HepG2 (cell line): ENCODE data around the gene TAF1B. TPM values are rescaled to one million over a fixed set of nuclear protein-coding genes. Genes with fewer than 3 reads are reported as not detected.

Source experiments
- HDAC1 ChIP-seq: sonication (generic); formaldehyde crosslinking; IDR thresholded peaks from 2 replicates; pipeline ENCODE4 v1.5.1; 2020; ENCODE audit warnings: mild to moderate bottlenecking, missing genetic modification reagents
- NR2C2 ChIP-seq: sonication (generic); formaldehyde crosslinking; IDR thresholded peaks from 2 replicates; pipeline ENCODE4 v1.4.0; 2020; ENCODE audit warnings: missing genetic modification reagents, mild to moderate bottlenecking, moderate library complexity, borderline replicate concordance
- PAWR ChIP-seq: sonication (generic); formaldehyde crosslinking; IDR thresholded peaks from 2 replicates; pipeline ENCODE4 v1.4.0; 2020; ENCODE audit warnings: missing genetic modification reagents, mild to moderate bottlenecking, borderline replicate concordance
- REXO4 ChIP-seq: sonication (generic); formaldehyde crosslinking; IDR thresholded peaks from 2 replicates; pipeline ENCODE4 v1.8.0; 2022; ENCODE audit warnings: missing genetic modification reagents, mild to moderate bottlenecking, borderline replicate concordance
- RFX3 ChIP-seq: IDR thresholded peaks from 2 replicates; pipeline ENCODE4 v1.6.1; 2016; ENCODE audit warnings: missing biosample characterization, missing genetic modification reagents
- SP140L ChIP-seq: sonication (generic); formaldehyde crosslinking; IDR thresholded peaks from 2 replicates; pipeline ENCODE4 v1.4.0; 2020; ENCODE audit warnings: missing genetic modification reagents, borderline replicate concordance
- TAF15 ChIP-seq: fragments of 200-400 bp; formaldehyde crosslinking; IDR thresholded peaks from one replicate; pipeline ENCODE4 v1.6.1; 2018; ENCODE audit warnings: mild to moderate bottlenecking, low read depth, low read length; ENCODE audit not compliant: poor library complexity, severe bottlenecking
- ZC3H13 ChIP-seq: sonication (generic); formaldehyde crosslinking; IDR thresholded peaks from 2 replicates; pipeline ENCODE4 v1.8.1; 2023; ENCODE audit warnings: mild to moderate bottlenecking, missing genetic modification reagents, moderate library complexity
- ZFP90 ChIP-seq: sonication (generic); formaldehyde crosslinking; IDR thresholded peaks from 2 replicates; pipeline ENCODE4 v1.8.0; 2022; ENCODE audit warnings: missing genetic modification reagents, mild to moderate bottlenecking, inconsistent platforms, borderline replicate concordance
- ZNF264 ChIP-seq: sonication (generic); formaldehyde crosslinking; IDR thresholded peaks from 2 replicates; pipeline ENCODE4 v1.4.0; 2020; ENCODE audit warnings: missing genetic modification reagents
- ZNF331 ChIP-seq: sonication (generic); formaldehyde crosslinking; IDR thresholded peaks from 2 replicates; pipeline ENCODE4 v1.4.0; 2020; ENCODE audit warnings: missing genetic modification reagents
- polyA plus RNA-seq, 8 experiments: library from polyadenylated mRNA; depleted of rRNA in 3 of 8; stranded (reverse) in 7 of 8; unstranded in 1 of 8; fragments of >200 nt; fragmentation: Illumina TruSeq in 4 of 8; extraction: Trizol in 4 of 8; gene quantifications; 2 replicates each; pipeline versions ENCODE4 v1.2.1 to v1.2.3, GENCODE V29; 2011 to 2016; ENCODE audit warnings: low read depth in 4 of 8, missing spikeins in 1 of 8, mixed read lengths in 1 of 8; ENCODE audit not compliant: insufficient read depth in 1 of 8
- total RNA-seq, 5 experiments: library from RNA; depleted of rRNA; stranded (reverse); fragments of >200 nt; fragmentation: Illumina TruSeq; extraction: Trizol; gene quantifications; 2 replicates each; pipeline ENCODE4 v1.2.3, GENCODE V29; 2016; ENCODE audit warnings: low read depth in 1 of 5
- TF ChIP-seq, protein P1 (sequence below): fragments of 450-650 bp; IDR thresholded peaks from 2 replicates; pipeline ENCODE4 v1.6.1; 2016
- TF ChIP-seq, protein P2 (sequence below): sonication (generic); formaldehyde crosslinking; IDR thresholded peaks from 2 replicates; pipeline ENCODE4 v1.4.0; 2020; ENCODE audit warnings: mild to moderate bottlenecking, missing genetic modification reagents
- TF ChIP-seq, protein P3 (sequence below): sonication (generic); formaldehyde crosslinking; IDR thresholded peaks from 2 replicates; pipeline ENCODE4 v1.4.0; 2020; ENCODE audit warnings: missing genetic modification reagents
- TF ChIP-seq, protein P4 (sequence below): sonication (generic); formaldehyde crosslinking; conservative IDR thresholded peaks from 2 replicates; pipeline ENCODE4 v1.8.1; 2023; ENCODE audit warnings: missing genetic modification reagents
- TF ChIP-seq, protein P5 (sequence below): sonication (generic); formaldehyde crosslinking; conservative IDR thresholded peaks from 2 replicates; pipeline ENCODE4 v1.8.0; 2022; ENCODE audit warnings: missing genetic modification reagents
- TF ChIP-seq, protein P6 (sequence below): sonication (generic); formaldehyde crosslinking; conservative IDR thresholded peaks from 2 replicates; pipeline ENCODE4 v1.4.0; 2020; ENCODE audit warnings: missing genetic modification reagents

The TAF1B gene
- total and polyA plus RNA-seq, 2 of the 13 experiments (the other 11 are each of a cell fraction or from before 2014, with no cell fraction given), result 13.3 to 27.7 TPM

DNA sequence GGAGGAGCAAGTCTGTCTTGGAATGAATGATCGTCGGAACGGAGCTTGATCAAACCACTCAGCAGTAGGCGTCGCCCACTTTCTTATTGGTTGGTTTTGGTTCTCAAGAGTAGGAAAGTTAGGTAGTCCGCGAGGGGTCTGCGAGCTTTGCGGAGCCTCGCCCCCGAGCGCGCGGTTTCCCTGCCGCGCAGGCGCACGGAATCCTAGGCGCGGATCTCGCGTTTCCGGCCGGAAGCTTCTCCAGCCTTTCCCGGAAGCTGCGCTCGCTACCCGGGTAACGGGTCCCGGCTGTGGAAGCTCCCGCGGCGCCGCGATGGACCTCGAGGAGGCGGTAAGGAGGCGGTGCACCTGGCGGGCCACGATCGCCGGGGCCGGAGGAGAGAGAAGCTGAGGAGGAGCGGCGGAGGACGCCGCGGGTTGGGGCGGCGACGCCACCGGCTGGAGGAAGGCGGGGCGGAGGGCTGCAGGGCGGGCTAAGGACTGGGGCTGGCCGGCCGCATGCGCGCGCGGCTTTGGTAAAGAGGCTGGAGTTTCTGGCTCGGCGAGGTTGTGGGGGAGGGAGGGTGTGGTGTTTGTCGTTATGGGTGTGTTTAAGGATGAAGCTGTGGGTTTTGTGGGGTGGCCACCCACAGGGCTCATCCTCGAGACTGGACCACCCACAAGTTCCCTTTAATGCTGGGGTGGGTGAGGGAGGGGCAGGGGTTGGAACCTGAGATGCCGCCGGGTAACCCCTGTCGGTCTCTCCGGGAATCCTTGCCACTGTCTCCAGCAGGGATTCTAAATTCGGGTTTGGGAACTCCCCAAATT is at the start of gene TAF1B (continued):
- peak; percentile 91 for TF ChIP-seq ZNF264 (CRISPR knock-in tag)
- TF ChIP-seq ZNF331 (CRISPR knock-in tag), result peak; percentile 81; the same call in 1 of the 2 replicates
- TF ChIP-seq, protein P1, sequence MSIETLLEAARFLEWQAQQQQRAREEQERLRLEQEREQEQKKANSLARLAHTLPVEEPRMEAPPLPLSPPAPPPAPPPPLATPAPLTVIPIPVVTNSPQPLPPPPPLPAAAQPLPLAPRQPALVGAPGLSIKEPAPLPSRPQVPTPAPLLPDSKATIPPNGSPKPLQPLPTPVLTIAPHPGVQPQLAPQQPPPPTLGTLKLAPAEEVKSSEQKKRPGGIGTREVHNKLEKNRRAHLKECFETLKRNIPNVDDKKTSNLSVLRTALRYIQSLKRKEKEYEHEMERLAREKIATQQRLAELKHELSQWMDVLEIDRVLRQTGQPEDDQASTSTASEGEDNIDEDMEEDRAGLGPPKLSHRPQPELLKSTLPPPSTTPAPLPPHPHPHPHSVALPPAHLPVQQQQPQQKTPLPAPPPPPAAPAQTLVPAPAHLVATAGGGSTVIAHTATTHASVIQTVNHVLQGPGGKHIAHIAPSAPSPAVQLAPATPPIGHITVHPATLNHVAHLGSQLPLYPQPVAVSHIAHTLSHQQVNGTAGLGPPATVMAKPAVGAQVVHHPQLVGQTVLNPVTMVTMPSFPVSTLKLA, result peak; percentile 15; the same call in 1 of the 2 replicates
- TF ChIP-seq, protein P2, sequence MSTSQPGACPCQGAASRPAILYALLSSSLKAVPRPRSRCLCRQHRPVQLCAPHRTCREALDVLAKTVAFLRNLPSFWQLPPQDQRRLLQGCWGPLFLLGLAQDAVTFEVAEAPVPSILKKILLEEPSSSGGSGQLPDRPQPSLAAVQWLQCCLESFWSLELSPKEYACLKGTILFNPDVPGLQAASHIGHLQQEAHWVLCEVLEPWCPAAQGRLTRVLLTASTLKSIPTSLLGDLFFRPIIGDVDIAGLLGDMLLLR, result peak; percentile 90
- TF ChIP-seq, protein P3, sequence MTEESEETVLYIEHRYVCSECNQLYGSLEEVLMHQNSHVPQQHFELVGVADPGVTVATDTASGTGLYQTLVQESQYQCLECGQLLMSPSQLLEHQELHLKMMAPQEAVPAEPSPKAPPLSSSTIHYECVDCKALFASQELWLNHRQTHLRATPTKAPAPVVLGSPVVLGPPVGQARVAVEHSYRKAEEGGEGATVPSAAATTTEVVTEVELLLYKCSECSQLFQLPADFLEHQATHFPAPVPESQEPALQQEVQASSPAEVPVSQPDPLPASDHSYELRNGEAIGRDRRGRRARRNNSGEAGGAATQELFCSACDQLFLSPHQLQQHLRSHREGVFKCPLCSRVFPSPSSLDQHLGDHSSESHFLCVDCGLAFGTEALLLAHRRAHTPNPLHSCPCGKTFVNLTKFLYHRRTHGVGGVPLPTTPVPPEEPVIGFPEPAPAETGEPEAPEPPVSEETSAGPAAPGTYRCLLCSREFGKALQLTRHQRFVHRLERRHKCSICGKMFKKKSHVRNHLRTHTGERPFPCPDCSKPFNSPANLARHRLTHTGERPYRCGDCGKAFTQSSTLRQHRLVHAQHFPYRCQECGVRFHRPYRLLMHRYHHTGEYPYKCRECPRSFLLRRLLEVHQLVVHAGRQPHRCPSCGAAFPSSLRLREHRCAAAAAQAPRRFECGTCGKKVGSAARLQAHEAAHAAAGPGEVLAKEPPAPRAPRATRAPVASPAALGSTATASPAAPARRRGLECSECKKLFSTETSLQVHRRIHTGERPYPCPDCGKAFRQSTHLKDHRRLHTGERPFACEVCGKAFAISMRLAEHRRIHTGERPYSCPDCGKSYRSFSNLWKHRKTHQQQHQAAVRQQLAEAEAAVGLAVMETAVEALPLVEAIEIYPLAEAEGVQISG, result peak; percentile 95
- TF ChIP-seq REXO4 (CRISPR knock-in tag), result no peak
- TF ChIP-seq RFX3 (CRISPR knock-in tag), result peak; percentile 63; the same call in 1 of the 2 replicates
- TF ChIP-seq TAF15, result peak; percentile 80
- peak; percentile 88; the same call in 1 of the 2 replicates for TF ChIP-seq ZFP90 (CRISPR knock-in tag)
- no peak for TF ChIP-seq PAWR (CRISPR knock-in tag)
- TF ChIP-seq, protein P4, sequence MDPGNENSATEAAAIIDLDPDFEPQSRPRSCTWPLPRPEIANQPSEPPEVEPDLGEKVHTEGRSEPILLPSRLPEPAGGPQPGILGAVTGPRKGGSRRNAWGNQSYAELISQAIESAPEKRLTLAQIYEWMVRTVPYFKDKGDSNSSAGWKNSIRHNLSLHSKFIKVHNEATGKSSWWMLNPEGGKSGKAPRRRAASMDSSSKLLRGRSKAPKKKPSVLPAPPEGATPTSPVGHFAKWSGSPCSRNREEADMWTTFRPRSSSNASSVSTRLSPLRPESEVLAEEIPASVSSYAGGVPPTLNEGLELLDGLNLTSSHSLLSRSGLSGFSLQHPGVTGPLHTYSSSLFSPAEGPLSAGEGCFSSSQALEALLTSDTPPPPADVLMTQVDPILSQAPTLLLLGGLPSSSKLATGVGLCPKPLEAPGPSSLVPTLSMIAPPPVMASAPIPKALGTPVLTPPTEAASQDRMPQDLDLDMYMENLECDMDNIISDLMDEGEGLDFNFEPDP (CRISPR knock-in tag), result no peak
- TF ChIP-seq HDAC1 (CRISPR knock-in tag), result peak; percentile 98
- TF ChIP-seq SP140L (CRISPR knock-in tag), result no peak; the same call in 1 of the 2 replicates
- TF ChIP-seq, protein P5, sequence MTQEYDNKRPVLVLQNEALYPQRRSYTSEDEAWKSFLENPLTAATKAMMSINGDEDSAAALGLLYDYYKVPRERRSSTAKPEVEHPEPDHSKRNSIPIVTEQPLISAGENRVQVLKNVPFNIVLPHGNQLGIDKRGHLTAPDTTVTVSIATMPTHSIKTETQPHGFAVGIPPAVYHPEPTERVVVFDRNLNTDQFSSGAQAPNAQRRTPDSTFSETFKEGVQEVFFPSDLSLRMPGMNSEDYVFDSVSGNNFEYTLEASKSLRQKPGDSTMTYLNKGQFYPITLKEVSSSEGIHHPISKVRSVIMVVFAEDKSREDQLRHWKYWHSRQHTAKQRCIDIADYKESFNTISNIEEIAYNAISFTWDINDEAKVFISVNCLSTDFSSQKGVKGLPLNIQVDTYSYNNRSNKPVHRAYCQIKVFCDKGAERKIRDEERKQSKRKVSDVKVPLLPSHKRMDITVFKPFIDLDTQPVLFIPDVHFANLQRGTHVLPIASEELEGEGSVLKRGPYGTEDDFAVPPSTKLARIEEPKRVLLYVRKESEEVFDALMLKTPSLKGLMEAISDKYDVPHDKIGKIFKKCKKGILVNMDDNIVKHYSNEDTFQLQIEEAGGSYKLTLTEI, result no peak
- TF ChIP-seq NR2C2 (CRISPR knock-in tag), result peak; percentile 72
- TF ChIP-seq, protein P6, sequence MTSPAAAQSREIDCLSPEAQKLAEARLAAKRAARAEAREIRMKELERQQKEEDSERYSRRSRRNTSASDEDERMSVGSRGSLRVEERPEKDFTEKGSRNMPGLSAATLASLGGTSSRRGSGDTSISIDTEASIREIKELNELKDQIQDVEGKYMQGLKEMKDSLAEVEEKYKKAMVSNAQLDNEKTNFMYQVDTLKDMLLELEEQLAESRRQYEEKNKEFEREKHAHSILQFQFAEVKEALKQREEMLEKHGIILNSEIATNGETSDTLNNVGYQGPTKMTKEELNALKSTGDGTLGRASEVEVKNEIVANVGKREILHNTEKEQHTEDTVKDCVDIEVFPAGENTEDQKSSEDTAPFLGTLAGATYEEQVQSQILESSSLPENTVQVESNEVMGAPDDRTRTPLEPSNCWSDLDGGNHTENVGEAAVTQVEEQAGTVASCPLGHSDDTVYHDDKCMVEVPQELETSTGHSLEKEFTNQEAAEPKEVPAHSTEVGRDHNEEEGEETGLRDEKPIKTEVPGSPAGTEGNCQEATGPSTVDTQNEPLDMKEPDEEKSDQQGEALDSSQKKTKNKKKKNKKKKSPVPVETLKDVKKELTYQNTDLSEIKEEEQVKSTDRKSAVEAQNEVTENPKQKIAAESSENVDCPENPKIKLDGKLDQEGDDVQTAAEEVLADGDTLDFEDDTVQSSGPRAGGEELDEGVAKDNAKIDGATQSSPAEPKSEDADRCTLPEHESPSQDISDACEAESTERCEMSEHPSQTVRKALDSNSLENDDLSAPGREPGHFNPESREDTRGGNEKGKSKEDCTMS (CRISPR knock-in tag), result no peak
- TF ChIP-seq ZC3H13, result peak; percentile 74; the same call in 1 of the 2 replicates
